Measurements from ENCODE around the gene CLDN9.
"Not testable (repeated sequence)": the region's sequence is repeated elsewhere in the genome, so short reads cannot be mapped to it uniquely, and the experiment has no call there.

CLDN9 gene

GRCh38 chr16:3032624-3033023 lies 19.9 kb downstream of the CLDN9 start:
- no peak for DNase-seq (ENCODE audit: low read depth)

DNA sequence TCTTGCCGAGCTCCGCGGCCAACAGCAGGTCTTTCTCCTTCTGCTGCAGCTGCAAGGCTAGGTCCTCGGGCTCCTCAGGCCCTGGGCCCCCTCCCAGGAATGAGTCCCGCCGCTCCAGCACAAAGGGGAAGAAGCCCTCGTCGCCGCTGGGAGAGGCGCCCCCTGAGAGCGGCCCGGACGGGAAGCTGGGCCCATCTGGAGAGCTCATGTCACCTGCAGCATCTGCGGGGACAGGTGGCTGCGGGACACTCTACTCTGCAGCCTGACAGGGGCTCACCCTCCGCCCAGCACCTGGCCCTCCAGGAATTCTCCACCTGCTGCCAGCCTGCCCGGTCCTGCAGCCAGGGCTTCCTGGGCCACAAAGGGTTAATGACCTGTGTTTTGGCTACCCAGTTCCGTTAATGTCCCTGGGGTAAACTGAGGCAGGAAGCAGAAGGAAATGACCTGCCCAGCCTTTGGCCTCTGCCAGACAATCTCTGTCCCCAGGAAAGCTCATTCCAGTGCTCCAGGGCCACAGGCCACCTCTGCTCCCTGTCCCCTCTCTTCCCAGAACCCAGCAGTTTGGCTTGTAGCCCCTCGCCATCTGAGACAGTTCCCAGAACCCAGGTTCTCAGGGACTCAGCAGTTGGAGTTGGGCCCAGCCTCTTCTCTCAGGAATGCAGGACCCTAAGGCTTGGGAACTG lies 22.7 kb downstream of the CLDN9 start:
- no peak for DNase-seq (ENCODE audit: low read depth)

- DNase-seq (ENCODE audit: low read depth): no peak
Measured at GRCh38 chr16:3035972-3036725, 23.4 kb downstream of the CLDN9 start.

DNA sequence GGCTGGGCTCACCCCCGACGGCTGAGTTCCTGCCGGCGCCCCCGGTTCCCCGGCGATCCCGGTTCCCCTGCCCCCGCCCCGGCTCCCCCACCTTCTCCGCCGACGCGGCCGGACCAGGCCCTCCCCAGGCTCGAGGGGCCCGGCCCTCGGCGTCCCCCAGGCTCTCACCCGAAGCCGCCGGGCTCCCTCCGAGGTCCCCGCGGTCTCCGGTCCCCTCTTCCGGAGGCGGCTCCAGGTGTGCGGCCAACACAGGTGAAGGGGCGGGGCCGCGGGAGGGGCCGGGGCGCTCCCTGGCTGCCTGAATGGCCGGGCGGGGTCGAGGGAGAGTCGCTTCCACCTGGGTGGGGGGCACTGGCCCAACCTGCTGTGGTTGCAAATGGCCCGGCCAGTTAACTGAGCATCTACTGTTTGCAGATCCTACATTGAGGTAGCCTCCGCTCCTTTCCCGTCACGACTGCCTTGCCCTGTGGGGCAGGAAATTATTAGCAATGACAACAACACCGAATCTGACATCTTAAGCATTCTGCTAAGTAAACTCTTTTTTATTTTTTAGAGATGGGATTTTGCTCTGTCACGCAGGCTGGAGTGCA lies 24.1 kb downstream of the CLDN9 start, which contains the start of gene BICDL2:
Gene BICDL2 (minus strand): TSS at position 219 of the 590 bp plus-strand sequence. CDS start 1,448 bp downstream, outside the sequence.
- DNase-seq (ENCODE audit: low read depth): no peak

- no peak for DNase-seq (ENCODE audit: low read depth)
Measured at GRCh38 chr16:3038256-3038655, 25.5 kb downstream of the CLDN9 start.

DNA sequence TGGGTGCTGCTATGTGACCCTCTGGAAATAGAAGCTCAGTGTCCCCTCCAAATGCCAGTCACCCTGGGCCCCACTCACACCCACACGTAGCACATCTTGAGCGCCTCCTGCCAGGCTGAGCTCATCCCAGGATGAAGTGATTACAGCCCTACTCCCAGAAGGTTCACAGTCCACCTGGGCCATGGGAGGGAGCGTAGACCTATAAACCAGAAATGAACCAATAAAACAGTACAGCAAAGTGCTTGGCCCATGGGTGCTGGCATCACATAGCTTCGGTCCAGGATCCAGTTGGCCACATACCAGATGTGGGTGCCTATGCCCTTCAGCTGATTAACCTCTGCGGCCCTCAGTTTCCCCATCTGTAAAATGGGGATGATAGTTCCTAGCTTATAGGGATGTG lies 26.2 kb downstream of the CLDN9 start:
- no peak for DNase-seq (ENCODE audit: low read depth)

- no peak for DNase-seq (ENCODE audit: low read depth)
Measured at GRCh38 chr16:3042376-3042775, 29.7 kb downstream of the CLDN9 start.

DNA sequence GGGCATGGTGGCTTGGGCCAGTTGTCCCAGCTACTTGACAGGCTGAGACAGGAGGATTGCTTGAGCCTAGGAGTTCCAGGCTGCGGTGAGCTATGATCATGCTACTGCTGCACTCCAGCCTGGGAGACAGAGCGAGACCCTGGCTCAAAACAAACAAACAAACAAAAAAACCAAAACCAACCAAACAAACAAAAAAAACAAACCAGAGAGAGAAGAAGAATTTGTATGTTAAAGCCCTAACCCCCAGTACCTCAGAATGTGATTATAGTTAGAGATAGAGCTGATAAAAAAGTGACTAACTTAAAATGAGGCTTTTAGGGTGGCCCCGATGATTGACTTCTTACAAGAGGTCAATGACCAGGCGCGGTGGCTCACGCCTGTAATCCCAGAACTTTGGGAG lies 32.0 kb downstream of the CLDN9 start:
- no peak for DNase-seq (ENCODE audit: low read depth)

DNA sequence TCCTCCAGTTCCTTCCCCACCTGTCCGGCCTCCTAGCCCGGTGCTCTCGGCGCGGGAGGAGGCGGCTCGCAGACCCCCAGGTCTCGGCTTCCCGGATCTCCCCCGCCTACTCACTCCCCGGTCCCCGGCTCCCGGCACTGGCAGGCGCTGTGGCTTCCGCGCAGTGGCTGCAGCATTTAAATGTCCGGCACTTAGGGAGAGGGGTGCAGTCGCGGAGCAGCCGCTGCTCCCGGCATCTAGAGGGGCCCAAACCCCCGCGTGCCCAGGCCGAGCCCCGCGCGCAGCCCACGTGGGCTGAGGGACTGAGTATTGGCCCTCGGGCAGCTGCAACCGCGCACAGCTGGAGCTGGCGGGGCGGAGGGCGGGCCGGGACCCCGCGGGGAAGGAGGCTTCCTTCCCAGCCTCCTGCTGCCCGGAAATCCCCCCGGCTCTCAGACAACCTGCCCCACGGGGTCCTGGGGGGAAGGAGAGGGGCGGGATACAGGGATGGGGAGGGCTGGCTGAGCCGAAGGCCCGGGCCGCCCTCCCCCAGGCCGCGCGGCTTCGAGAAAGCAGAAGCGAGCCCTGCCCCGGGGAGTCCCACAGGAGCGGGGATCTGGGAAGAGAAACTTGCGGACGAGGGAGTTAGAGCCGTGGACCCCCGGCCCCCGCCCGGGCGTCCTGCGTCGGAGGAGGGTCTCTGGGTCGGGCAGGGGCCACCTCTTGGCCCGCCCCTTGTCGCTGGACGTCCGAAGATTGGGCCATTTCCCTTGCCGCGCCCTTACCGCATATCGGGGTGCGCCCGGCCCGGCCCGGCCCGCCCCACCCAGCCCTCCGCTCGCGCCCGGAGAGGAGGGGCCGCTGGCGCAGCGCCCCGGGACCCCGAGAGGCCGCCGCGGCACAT lies 33.3 kb downstream of the CLDN9 start, which contains the start of gene MMP25:
Gene MMP25 (plus strand): TSS at position 804 of the 883 bp plus-strand sequence. CDS start 357 bp downstream, outside the sequence.
- DNase-seq (ENCODE audit: low read depth): no peak

DNA sequence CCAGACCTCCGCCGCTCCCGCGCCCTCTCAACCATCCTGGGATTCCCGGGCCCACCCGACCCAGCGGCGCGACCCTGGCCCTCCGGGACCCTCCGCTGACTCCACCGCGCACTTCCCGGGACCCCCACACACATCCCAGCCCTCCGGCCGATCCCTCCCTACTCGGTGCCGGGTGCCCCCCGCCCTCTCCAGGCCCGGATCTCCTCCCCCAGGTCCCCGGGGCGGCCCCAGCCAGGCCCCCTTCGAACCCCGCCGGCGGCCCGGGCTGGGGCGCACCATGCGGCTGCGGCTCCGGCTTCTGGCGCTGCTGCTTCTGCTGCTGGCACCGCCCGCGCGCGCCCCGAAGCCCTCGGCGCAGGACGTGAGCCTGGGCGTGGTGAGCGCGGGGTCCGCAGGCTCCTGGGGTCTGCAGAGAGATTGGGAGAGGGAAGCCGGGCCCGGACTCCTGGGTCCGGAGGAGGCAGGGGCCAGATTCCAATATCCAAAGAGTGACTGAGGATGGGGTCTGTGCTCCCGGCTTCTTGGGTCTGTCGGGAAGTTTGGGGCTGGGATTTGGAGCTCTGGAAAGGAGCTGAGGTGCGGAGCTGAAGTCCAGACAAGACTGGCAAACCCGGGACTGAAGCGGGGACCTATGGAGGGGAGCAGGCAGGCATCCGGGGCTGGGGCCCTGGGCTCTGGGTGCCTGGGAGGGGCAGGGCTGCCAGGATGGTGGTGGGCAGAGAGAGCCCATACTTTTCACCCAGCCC lies 34.1 kb downstream of the CLDN9 start:
- DNase-seq (ENCODE audit: low read depth): no peak

GRCh38 chr16:3047387-3047720 lies 34.6 kb downstream of the CLDN9 start:
- DNase-seq (ENCODE audit: low read depth): no peak

- DNase-seq (ENCODE audit: low read depth): no peak
Measured at GRCh38 chr16:3049921-3050481, 37.3 kb downstream of the CLDN9 start.

- DNase-seq (ENCODE audit: low read depth): no peak
Measured at GRCh38 chr16:3050487-3050886, 37.8 kb downstream of the CLDN9 start.

DNA sequence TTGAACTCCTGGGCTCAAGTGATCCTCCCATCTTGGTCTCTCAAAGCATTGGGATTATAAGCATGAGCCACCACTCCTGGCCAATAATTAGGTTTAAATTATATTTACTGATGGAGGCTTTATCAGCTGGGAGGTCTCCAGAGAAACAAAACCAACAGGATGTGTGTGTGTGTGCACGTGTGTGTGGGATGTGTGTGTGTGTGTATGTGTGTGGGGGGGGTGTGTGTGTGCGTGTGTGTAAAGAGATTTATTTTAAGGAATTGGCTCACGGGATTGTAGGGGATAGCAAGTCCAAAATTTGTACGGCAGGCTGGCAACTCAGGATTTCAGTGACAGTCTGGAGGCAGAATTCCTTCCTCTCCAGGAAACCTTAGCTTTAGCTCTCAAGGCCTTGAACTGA lies 38.3 kb downstream of the CLDN9 start:
- no peak for DNase-seq (ENCODE audit: low read depth)

GRCh38 chr16:3051494-3051893 lies 38.8 kb downstream of the CLDN9 start:
- DNase-seq (ENCODE audit: low read depth): no peak

GRCh38 chr16:3052571-3053329 lies 40.0 kb downstream of the CLDN9 start:
- not testable (repeated sequence) for DNase-seq (ENCODE audit: low read depth)

DNA sequence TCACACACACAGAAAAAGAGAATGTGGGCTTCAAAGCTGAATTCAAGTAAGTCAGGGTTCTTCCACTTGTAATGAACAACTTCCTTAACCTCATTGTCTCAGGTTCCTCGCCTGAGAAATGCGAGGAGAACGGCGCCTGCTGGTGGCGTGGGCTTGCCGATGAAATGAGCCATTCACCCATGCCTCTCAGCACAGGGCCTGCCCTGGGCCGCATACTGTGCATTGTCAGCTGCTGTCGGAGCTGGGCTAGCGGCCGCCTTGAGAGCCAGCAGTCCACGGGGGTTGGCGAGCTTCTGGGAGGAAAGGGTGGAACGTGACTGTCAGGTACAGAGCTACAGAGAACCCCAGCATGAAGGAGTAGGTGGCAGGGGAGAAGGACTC lies 40.6 kb downstream of the CLDN9 start:
- DNase-seq (ENCODE audit: low read depth): not testable (repeated sequence)

DNA sequence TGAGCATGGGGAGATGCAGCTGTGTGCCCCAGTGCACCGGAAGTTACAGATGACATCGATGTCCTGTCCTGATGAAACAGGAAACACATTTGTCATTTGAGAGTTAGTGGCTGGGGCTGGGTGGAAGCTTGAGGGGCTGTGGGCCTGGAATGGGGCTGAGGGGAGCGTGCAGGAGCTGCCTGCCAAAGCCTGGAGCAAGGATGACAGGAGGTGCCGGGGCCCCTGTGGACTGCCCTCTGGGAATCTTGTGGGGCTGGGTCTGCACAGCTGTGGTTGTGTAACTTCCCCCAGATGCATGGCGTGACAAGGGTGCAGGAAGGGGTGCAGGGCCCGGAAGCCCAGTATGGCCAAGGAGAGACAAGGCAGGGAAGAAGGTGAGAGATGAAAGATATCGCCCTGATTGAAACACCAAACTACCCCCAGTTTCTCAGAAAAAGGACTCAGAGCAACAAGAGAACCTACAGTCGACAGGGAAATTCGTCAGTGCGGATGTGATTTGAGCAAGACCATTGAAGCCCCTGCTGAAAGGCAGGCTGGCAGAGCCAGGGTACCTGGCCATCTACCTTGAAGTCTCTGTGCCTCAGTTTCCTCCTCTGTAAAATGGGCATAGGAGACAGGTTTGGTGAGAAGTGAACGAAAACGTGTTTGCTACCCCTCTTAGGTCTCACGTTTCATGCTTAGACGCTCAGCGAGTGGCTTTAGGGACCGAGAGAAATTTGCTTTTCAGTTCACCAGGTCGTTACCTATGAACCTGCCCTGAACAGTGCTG lies 42.4 kb downstream of the CLDN9 start:
- no peak for DNase-seq (ENCODE audit: low read depth)

- DNase-seq (ENCODE audit: low read depth): not testable (repeated sequence)
Measured at GRCh38 chr16:3055734-3056115, 43.0 kb downstream of the CLDN9 start.

Measured in activated gamma-delta T cell treated with anti-CD3 and anti-CD28 coated beads, Interleukin-2, amount 50 U/mL, for 16 hours (primary cell).